Coronary artery (tissue), 2 donors: ENCODE data around the gene LRRC26.

Experiments used
- DNase-seq: peaks from one replicate; pipeline ENCODE4 v3.0.0-alpha.2; 2017; ENCODE audit warnings: low spot score
- H3K27ac ChIP-seq, 2 donors: fragments of 200-600 bp; sonication (generic); one replicate each; pipeline ENCODE4 v1.5.1; 2016 to 2019
- H3K4me3 ChIP-seq: fragments of 200-600 bp; sonication (generic); 2 replicates; pipeline ENCODE4 v1.5.1; 2016; ENCODE audit warnings: mild to moderate bottlenecking, moderate library complexity
- TF ChIP-seq, protein P1 (sequence below): fragments of 200-600 bp; sonication (generic); IDR thresholded peaks from one replicate; pipeline ENCODE4 v1.5.1; 2019; ENCODE audit warnings: antibody characterized with exemption

The LRRC26 gene

DNA sequence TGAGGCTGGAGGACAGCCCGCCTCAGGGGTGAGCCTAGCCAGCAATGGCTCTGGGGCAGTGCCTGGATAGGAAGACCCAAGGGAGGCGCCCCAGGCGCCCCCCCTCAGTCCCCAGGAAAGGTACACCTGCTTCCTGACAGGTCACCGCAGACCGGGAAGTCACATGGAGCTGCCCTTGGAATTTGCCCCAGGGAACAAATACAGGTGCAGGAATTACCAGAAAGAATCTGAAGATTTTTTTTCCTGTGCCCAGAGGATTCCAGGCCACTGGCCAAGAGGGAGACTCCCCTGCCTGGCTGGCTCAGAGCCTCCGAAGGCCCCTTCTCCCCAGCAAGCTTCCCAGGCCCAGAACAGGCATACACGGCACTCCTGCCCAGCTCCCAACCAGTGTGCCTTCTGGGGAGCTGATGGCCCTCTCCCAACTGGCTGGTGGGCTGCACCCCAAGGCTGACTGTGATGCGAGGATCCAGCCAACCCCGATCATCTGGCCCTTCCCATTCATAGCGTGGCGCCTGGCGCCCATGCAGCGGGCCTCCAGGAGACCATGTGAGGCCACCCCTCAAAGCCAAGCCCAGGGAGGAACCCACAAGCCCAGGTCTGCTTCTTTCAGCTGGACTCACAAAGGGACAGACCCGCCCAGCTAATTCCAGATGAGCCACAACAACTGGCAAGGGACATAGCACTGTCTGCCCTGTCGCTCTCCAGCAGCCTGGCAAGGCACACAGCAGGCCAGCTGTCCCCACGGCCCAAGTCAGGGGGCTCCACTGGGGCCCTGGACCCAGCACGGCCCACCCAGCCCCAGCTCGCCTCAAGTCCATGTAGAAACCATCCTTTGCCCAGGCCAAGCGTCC, 28.4 kb upstream of the LRRC26 start:
- Histone ChIP-seq H3K27ac (no peak overlapping the region), H3K4me3 (peak overlapping the region; percentile 83)
- TF ChIP-seq, protein P1, sequence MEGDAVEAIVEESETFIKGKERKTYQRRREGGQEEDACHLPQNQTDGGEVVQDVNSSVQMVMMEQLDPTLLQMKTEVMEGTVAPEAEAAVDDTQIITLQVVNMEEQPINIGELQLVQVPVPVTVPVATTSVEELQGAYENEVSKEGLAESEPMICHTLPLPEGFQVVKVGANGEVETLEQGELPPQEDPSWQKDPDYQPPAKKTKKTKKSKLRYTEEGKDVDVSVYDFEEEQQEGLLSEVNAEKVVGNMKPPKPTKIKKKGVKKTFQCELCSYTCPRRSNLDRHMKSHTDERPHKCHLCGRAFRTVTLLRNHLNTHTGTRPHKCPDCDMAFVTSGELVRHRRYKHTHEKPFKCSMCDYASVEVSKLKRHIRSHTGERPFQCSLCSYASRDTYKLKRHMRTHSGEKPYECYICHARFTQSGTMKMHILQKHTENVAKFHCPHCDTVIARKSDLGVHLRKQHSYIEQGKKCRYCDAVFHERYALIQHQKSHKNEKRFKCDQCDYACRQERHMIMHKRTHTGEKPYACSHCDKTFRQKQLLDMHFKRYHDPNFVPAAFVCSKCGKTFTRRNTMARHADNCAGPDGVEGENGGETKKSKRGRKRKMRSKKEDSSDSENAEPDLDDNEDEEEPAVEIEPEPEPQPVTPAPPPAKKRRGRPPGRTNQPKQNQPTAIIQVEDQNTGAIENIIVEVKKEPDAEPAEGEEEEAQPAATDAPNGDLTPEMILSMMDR = no peak
- no peak for DNase-seq

DNA sequence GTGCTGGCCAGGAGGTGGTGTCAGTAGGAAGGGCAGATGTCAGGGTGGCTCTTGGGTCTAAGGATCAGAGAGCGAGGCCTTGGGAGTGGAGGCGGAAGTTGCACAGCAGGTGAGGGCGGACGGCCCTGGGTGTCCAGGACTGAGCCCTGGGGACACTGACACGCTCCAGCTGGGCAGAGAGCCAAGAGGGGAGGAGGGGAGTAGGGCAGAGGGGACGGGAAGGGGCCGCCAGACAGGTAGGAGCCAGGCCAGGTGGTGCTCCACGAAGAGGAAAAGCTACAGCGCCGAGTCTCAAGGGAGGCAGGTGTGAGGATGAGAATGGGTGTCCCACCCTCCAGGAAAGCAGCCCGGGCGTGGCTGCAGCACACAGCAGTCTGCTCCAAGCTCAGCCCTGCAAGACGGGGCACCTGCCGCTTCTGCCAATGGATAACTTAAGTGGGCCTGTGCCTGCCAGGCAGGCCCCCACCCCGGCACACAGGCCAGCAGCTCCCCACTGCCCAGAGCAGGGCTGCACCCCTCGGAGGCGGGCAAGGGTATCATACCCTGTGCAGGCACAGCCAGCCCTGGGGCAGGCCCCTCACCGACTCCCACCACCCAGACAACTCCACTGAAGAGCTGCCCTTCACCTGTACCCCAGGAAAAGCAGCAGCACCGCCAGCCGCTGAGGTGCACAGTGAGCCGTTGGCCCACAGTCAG, 25.8 kb upstream of the LRRC26 start:
- no peak overlapping the region for H3K27ac ChIP-seq
- H3K4me3 ChIP-seq = no peak overlapping the region
- TF ChIP-seq, protein P1 = no peak
- DNase-seq = no peak

DNA sequence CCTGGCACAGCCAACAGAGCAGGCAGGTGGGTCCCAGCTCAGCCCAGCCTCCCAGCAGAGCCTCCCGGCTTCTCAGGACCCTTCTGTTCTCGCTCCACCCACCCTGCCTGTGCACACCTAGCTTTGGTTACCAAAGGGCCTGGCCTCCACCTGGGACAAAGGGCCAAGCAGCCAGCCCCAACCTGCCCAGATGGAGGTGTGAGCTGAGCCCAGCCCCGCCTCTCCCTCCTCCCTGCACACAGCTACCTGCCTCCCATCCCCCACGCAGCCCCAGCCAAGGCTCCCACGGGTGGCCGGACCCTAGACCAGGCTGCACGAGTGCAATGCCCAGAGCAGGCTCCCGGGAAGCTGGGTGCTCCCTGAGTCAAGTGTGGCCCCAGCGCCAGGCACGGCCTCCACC, 25.1 kb upstream of the LRRC26 start:
- TF ChIP-seq, protein P1 = no peak
- no peak overlapping the region for H3K27ac ChIP-seq

DNA sequence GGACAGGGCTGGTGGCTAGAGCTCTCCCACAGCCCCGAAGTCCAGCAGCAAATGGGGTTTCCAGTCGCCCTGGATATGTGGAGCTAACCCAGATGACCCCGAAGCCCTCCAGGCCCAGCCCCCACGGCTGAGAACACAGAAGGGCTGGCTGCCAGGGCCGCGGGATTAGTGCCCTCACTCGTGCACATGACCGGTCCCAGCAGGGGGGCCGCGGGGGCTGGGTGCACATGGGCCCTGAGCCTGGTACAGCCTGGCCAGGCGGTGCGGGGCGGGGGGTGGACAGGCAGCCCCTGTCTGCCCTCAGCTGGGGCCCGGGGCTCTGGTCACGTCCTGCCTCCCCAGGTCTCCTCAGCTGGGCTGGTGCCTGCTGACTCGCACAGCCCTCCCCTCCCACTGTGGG, 24.5 kb upstream of the LRRC26 start:
- H3K27ac ChIP-seq = no peak overlapping the region

More for the DNA sequence above, 25.1 kb upstream of the LRRC26 start:
- DNase-seq = no peak
- no peak overlapping the region for H3K4me3 ChIP-seq

DNA sequence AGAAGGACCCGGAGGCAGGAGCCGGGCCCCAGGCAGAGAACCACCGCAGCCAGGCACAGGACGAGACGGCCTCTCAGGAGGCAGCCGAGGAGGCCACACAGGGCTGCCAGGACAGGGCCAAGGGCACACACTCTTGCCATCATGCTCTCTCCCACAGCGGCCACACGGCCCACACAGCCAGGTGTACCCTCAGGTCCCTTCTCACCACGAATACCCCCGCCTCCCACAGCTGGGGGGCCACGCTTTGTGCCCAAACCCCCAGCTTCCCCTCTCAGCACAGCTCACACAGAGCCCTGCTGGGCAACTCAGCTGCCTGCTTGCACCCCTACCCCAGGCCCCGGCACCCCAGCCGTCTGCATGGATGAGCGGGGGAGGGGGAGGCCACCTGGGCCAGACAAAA, 23.9 kb upstream of the LRRC26 start:
- no peak overlapping the region for H3K27ac ChIP-seq
- no peak for DNase-seq
- no peak overlapping the region for H3K4me3 ChIP-seq
- TF ChIP-seq, protein P1 = no peak

More for the DNA sequence above, 24.5 kb upstream of the LRRC26 start:
- no peak overlapping the region for H3K4me3 ChIP-seq
- TF ChIP-seq, protein P1 = no peak
- DNase-seq = no peak

DNA sequence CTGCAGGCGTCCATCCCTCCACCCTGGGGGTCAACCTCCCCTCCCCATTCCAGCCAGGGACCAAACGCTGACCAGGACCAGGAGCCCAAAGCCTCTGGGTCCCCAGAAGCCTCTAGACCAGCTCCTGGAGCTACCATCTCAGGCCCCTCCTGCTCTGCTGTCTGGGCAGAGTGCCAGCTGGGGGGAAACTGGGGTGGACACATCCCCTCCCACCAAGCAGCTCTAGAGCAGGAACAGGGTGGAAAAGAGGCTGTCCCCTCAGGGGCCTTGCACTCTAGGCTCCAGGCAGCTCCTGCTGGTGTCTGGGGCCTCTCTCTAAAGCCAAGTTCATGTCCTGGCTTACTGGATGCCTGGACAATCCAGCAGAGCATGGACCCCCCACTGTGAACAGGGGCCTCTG, 23.0 kb upstream of the LRRC26 start:
- TF ChIP-seq, protein P1 = no peak
- H3K27ac ChIP-seq = no peak overlapping the region
- DNase-seq = no peak
- no peak overlapping the region for H3K4me3 ChIP-seq

DNA sequence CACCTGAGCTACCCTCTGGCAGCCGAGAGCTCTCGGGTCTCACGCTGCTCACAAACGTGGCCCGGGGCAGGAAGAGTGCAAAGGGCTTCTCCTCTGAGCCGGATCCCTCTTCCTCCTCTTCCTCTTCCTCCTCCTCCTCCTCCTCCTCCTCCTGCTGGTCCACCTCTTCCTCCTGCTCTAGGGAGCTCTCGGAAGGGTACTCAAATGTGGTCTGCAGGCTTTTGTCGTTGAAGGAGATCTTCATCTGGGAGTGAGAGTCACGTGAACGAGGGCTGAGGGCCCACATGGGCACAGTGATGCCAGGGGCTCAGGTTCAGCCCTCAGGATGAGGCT, 22.6 kb upstream of the LRRC26 start:
- peak overlapping the region in 1 of 2 donors; percentile 1 for H3K27ac ChIP-seq
- no peak overlapping the region for H3K4me3 ChIP-seq
- TF ChIP-seq, protein P1 = no peak
- DNase-seq = no peak
